Measurements from ENCODE around the gene CCDC182.

CCDC182 gene

DNA sequence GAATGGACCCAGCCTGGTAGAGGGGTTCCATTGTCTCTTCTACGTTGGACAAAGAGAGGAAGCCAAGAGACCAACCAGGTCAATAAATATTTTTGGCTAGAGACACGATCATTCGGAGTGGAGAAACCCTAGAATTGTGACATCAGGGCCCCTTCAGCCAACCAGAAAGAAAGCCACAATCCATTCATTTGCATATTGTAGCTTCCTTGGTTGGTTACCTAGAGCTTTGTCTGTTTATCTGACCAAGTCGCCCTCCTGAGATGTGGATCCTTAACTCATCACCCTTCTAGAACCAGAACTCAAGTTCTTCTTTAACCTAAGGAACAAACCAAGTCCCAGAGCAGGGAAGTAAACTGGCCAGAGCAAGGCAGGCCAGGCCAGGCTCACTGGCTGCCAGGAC lies at the start of gene CCDC182:
Gene CCDC182, minus strand, starts transcription at position 58 of the 400 bp plus-strand sequence. Its CDS starts 27 bp downstream, at position 31.
- DNase-seq = no peak

GRCh38 chr17:57794841-57795240 lies 49.7 kb upstream of the CCDC182 start:
- no peak for DNase-seq

DNA sequence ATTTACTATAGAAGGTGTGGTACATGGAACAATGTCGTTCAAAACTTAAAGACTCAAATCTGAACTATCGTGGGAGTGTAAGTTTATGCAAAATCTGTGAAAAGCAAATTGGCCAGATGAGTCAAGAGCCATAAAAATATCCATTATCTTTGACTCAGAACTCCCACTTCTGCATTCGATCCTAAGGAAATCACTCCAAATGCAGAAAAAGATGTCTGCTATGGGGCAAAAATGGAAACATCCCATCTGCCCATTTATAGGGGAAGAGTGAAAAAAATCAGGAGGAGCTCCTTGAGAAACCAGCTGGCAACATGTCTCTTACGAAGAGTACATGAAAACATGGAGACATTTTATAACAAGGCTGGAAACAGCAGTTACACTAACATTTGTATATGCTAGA lies 43.6 kb upstream of the CCDC182 start:
- no peak for DNase-seq

DNA sequence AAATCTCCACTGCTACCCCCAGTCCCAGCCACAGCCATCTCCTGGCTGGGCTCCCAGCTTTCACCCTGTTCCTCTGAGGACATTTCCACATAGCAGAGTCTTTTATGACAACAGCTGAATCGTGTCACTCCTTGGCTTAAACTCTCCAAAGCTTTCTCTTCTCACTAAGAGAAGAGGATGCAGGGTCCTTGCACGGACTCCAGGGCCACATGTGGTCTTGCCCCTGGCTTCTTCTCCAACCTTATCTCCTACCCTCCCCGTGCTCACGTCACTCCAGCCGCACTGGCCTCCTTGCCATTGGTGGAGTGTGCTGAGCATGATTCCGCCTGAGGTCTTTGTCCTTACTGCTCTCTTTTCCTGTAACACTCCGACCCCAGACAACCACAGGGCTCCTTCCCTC lies 39.9 kb upstream of the CCDC182 start:
- DNase-seq = no peak

DNA sequence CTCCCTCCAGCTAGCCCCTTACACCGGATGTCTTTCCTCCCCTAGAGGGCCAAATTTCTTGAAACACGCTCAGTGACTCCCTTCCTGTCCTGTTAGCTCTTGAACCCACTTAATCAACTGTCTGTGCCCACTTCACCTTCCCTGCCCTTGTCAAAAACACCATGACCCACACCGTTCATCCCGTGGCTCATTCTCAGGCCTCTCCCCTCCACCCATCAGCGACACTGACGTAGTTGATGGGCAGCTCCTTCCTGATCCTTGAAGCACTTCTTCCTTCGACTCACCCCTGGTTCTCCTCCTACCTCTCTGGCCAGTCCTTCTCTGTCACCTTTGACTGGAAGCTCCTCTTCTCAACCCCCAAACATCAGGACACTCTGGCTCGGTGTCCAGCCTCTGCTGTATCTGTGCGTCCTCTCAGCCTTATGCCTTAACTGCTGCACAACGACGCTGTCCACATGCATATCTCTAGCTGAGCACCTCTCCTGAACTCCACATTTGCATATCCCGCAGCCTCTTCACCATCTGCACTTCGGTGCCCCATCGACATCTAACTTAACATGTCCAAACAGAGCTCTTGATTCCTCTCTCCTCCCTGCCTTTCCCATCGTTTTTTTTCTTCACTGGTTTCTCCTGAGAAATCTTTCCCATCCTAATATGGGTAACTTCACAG lies 39.3 kb upstream of the CCDC182 start:
- DNase-seq = no peak

GRCh38 chr17:57783338-57783742 lies 38.2 kb upstream of the CCDC182 start:
- peak; percentile 70 for DNase-seq

DNA sequence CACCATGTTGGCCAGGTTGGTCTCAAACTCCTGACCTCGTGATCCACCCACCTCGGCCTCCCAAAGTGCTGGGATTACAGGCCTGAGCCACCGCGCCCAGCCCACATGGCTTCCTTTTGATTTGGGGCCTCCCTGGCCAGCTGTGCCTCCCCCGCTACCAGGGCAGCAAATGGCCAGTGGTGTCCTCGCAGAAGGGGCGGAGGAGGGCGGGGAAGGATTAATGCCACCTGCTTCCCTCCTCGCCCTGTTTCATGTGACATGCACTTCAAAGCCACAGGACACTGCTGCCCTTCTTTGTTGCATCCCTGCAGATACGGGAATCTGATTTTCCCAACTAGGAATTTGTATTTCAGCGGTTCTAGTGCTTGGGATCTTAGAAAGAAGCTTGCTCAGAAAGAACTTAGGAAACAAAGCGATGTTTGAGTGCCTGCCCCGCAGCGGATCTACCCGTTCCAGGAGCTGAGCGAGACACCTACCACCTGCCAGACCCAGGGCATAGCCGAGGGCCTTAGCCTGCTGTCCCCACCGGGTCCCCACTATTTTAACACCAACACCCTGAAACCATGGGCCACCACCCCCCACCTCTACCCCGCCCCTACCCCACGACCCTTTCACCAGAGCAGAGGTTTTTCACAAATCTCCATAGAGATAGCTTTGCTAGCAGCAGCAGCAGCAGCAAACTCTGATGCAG lies 37.7 kb upstream of the CCDC182 start:
- DNase-seq = no peak

GRCh38 chr17:57782062-57782490 lies 37.0 kb upstream of the CCDC182 start:
- DNase-seq = no peak

DNA sequence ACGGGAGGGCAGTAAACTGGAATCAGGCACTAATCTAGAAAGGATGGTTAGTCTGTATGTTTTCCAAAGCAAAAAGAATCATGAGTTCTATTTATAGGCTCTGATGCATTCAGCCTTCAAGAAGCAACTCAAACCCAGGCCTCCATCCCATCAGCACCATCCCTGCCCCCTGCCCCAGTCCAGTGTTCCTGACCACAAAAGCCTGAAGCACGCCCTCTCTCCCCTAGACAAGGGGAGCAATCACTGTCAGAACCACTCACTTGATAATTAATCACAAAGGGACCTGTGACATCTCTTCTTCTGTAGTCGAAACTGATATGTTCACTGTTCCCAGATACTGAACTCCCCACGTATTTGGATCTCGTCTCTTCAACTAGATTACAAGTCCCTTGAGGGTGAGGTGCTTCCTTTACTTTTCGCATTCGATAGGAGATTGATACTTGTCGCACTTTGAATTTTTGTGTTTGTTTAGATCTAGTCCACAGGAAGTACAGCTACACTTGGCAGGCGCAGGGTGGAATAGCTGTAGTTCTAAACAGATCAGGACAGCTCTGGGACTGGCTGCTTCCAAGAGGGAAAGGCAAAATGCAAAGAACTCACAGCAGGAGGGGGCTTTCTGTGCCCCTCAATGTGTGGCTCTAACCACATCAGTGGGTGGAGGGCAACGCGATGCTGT lies 36.4 kb upstream of the CCDC182 start:
- no peak for DNase-seq

DNA sequence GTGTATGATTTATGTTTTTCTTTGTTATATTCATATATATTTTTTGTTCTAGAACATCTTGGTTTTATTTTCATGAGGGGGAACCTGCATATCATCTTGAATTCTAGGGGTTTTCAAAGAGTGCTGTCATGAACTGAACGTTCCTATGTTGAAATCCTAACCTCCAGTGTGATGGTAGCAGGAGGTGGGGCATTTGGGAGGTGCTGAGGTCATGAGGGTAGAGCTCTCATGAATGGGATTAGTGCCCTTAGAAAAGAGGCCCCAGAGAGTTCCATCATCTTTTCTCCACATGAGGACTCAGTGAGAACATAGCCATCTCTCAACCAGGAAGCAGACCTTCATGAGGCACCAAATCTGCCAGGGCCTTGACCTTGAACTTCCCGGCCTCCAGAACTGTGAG lies 34.6 kb upstream of the CCDC182 start:
- DNase-seq = no peak

DNA sequence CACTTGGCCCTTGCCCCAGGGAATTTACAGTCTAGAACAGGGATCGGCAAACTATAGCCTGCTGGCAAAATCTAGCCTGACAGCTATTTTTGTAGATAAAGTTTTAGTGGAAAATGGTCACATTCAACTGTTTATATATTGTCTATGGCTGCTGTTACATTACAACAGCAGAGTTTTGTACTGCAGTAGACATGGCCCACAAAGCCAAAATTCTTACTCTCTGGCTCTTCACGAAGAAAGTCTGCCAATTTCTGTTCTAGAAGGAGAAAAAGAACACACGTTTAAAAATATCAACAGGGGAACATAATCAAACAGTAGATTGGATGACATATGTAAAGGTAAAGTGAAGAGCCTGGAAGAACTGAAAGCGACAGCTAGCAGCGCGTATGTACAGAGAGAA lies 33.2 kb upstream of the CCDC182 start:
- no peak for DNase-seq

GRCh38 chr17:57776366-57776765 lies 31.3 kb upstream of the CCDC182 start:
- no peak for DNase-seq

GRCh38 chr17:57774872-57775271 lies 29.8 kb upstream of the CCDC182 start:
- no peak for DNase-seq

DNA sequence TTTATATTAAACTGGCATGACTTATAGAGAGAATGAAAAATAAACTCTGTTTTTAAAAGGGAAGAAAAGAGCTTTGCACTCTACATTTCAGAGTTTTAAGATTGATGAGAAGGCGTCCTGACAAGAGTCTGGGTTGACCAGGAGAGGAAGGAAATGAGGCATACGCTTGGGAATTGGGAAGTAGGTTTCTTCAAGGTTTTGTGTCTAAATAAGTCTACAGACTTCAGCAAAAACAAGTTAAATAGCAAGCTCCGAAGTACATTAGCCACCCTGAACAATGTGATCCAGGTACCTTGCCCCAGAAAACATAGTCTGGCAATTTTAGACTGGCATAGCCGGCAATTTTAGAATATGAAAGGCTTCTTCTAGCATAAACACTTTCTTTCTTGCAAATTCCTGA lies 28.5 kb upstream of the CCDC182 start:
- DNase-seq = no peak

- DNase-seq = no peak
Measured at GRCh38 chr17:57772774-57773173, 27.7 kb upstream of the CCDC182 start.

- no peak for DNase-seq
Measured at GRCh38 chr17:57767561-57767960, 22.5 kb upstream of the CCDC182 start.

GRCh38 chr17:57766318-57766943 lies 21.3 kb upstream of the CCDC182 start:
- DNase-seq = no peak

DNA sequence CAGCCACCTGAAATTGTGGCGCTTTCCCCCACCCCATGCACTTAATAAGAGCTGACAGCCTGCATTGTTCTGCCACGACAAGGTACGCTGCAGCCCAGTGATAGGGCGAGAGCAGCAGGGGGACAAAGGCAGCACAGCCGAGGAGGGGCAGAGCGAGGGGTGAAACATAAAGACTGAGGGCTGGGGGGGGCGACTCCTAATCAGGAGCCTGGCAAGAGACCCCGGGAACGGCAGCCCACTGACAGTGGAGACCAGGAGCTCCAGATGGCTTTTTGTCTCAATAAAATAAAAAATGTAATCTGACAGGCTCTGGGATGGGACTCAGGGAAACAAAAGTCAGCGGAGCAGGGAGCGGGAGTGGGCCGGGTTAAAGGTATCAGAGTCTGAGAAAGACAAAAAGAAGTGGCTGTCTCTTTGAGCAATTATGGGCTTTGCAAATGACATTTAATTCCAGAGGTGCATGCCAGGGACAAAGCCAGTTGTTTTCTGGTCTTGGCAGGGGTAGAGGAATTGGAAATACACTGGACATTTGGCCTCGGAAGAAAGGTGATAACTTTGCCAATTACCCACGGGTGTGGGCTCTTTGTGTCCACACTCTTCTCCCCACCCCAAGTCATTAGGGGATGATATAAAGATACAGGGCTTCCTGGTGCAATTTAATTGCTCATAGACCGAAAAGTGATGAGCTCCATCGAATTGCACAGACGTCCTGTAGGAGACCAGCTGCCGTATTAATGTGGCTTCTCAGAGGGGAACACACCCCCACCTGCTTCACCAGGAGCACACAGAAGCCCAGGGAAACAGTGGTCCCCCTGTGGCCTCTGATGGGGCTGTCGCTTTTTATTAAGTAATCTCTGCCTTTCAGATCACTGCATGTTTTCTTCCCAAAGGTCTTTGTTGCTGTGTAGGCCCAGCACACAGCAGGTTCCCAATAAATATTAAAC lies 17.6 kb upstream of the CCDC182 start:
- no peak for DNase-seq

DNA sequence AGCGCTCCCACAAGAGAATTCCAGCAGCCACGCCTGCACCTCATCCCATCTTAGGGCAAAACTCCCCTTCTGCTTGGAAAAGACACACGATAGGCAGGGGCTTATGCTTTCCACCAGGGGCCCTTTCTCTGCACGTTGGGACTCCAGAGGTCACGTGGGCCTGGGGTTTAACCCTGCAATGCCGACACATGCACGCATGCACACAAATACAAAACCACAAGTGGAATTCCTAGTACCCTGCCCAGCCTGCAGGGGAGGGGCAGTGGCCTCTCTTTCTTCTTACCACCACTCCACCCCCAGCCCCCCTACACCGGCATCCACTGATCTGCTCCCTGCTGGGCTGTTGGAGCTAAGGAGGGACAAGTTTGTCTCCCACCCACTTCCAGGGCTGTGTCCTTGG lies 16.8 kb upstream of the CCDC182 start:
- DNase-seq = no peak

- no peak for DNase-seq
Measured at GRCh38 chr17:57760046-57760445, 14.9 kb upstream of the CCDC182 start.

DNA sequence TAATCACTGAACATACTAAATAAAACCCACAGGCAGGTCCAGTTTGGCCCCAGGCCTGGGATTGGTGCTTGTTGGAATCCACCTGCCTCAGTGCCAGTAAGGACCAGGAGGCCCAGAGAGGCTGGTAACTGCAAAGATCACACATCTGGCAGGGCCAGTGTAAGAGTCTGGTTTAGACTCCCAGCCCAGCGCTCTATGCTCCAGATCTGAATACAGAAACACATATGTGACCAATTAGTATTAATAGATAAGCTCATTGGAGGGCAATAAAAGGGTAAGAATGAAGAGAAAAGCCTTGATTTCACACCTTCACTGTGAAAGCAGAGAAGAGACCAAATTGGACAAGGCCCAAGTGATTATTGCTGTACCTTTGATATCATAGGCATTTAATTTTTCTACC lies 13.6 kb upstream of the CCDC182 start:
- DNase-seq = no peak

DNA sequence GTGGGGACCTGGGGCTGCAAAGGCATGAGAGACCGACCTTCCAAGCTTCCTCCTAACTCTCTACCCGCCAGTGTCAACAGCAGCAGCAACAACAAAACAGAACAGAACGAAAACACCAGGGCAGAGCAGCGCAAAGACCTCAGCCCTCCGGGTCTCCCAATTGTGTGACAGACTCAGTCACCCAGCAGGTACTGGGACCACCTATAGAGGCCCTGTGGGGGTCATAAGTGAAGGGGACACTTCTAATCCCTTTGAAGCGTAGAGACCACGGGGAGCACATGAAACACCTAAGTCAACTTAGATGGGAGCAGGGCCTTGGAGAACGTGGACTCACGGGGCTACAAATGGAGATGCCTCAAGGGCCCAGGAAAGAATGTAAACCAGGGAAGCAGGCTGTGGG lies 12.6 kb upstream of the CCDC182 start:
- no peak for DNase-seq

- no peak for DNase-seq
Measured at GRCh38 chr17:57756951-57757350, 11.9 kb upstream of the CCDC182 start.

Data from activated CD4-positive, alpha-beta T cell treated with anti-CD3 and anti-CD28 coated beads, Interleukin-2, amount 50 U/mL, for 1 hour (primary cell).